GM12872 (cell line): Measurements from ENCODE around the gene ERGIC3.

Experiments
- TF ChIP-seq, protein P1 (sequence below): IDR thresholded peaks from 3 replicates; pipeline ENCODE4 v1.5.1; 2011; ENCODE audit warnings: low read depth, mild to moderate bottlenecking, low read length, moderate library complexity; ENCODE audit not compliant: insufficient read depth

ERGIC3 gene

DNA sequence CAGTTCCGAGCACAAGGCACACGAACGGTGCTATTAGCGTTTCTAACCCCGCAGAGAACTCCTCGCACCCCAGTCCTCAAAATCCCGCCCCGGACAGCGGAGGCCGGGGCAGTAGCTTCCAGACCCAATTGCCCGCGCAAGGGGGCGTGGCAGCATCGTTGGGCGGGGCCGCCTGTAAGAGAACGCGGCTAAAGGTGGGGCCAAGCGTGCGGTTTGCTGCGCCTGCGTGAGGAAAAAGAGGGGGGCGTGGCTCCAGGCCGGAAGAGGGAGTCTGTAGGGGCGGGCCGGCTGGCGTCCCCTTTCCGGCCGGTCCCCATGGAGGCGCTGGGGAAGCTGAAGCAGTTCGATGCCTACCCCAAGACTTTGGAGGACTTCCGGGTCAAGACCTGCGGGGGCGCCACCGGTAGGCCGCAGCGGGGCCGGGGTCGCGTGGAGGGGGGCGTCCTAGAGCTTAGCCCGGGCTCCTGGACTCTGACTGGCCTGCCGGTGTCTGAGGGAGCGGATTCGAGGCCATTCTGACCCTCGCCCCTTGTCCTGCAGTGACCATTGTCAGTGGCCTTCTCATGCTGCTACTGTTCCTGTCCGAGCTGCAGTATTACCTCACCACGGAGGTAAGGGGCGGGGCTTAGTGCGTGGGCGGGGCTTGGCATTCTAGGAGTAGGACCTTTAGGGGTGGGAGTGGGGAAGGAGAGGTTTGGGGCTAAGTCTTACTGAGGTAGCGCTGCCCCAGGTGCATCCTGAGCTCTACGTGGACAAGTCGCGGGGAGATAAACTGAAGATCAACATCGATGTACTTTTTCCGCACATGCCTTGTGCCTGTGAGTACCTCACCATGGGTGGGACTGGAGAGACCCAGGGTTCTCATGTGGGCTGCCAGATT is at the start of gene ERGIC3:
ERGIC3 (plus strand) TSS at position 296 of the 880 bp plus-strand sequence; CDS start at position 316, 20 bp downstream.
- TF ChIP-seq, protein P1, sequence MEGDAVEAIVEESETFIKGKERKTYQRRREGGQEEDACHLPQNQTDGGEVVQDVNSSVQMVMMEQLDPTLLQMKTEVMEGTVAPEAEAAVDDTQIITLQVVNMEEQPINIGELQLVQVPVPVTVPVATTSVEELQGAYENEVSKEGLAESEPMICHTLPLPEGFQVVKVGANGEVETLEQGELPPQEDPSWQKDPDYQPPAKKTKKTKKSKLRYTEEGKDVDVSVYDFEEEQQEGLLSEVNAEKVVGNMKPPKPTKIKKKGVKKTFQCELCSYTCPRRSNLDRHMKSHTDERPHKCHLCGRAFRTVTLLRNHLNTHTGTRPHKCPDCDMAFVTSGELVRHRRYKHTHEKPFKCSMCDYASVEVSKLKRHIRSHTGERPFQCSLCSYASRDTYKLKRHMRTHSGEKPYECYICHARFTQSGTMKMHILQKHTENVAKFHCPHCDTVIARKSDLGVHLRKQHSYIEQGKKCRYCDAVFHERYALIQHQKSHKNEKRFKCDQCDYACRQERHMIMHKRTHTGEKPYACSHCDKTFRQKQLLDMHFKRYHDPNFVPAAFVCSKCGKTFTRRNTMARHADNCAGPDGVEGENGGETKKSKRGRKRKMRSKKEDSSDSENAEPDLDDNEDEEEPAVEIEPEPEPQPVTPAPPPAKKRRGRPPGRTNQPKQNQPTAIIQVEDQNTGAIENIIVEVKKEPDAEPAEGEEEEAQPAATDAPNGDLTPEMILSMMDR, result no peak

DNA sequence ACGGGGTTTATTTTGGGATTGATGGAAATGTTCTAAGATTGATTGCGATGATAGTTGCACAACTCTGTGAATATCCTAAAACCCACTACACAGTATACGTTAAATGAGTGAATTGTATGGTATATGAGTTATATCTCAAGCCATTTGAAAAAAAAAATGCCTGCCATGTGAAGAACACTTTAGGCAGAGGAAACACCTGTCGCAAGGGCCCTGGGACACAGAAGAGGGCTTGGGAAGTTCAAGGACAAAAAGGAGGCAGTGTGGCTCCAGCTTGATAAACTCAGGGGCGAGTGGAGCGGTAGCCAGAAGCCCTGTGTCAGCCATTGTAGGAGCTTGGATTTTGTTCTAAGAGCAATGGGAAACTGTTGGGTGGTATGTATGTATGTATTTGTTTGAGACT is 49.5 kb upstream of the ERGIC3 start:
- TF ChIP-seq, protein P1, result no peak

DNA sequence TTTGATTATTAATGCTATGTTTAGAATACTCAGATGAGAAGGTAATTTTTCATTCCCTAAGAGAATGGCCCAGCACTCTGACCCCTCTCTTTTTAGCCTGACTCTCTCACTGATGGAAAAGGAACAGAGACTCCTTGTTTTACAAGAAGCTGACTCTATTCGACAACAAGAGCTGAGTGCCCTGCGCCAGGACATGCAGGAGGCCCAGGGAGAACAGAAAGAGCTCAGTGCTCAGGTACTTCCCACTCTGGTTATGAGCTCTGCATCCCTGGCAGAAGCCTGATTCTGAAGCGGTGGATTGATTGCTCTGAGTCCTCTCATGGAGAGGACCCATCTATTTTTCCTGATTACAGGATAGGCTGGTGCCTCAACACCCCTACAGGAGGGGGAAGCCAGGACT is 45.4 kb upstream of the ERGIC3 start:
- TF ChIP-seq, protein P1, result no peak

DNA sequence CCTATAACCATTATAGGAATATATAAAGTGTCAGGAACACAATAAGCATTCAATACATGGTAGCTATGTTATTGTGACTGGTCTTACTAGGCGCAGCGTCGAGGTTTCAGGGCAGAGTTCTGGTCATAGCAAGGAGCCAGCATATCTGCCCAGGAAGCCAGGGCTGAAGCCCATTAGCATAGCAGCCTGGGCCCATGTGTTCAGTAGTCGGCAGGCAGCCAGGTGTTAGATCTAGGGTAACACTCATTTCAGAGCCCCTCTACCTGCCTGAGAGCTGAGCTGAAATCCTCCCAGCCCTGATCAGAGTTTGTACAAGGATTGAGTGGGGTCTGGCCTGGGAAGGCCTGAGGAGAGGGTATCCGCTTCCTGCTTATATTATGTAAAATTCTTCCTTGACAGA is 44.6 kb upstream of the ERGIC3 start:
- TF ChIP-seq, protein P1, result no peak

DNA sequence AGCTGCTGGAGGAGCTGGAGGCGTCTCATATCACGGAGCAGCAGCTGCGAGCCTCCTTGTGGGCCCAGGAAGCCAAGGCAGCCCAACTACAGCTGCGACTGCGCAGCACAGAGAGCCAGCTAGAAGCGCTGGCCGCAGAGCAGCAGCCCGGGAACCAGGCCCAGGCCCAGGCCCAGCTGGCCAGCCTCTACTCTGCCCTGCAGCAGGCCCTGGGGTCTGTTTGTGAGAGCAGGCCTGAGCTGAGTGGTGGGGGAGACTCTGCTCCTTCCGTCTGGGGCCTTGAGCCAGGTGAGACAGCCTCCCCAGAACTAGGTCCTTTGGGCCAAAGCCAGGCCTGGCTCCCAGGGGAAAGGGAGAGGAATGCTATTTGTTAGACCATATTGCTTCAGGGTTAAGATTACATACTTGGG is 44.1 kb upstream of the ERGIC3 start:
- TF ChIP-seq, protein P1, result no peak

DNA sequence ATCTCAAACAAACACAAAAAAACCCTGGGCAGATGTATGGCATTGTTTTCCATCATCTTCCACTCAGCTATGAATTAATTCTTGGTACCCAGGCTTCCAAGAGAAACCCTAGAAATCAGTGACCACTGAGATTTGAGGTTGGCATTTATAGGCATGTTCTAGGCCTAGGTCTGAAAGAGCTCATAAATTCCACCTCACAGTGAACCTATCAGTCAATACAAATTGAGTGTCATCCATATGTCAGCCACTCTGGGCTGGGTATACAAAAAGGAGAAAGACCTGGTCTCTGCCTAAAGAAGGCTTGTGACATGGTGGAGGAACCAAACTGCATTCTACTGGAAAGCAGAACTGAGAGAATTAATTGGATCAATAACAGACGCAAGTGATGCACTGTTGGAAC is 42.6 kb upstream of the ERGIC3 start:
- TF ChIP-seq, protein P1, result no peak

DNA sequence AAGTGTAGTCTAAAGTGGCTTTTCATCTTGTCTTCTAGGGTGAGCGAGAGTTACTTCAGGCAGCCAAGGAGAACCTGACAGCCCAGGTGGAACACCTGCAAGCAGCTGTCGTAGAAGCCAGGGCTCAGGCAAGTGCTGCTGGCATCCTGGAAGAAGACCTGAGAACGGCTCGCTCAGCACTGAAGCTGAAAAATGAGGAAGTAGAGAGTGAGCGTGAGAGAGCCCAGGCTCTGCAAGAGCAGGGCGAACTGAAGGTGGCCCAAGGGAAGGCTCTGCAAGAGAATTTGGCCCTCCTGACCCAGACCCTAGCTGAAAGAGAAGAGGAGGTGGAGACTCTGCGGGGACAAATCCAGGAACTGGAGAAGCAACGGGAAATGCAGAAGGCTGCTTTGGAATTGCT is 39.5 kb upstream of the ERGIC3 start:
- TF ChIP-seq, protein P1, result no peak
